Spleen (tissue), 7 donors: Measurements from ENCODE around the gene SYNJ2.

Experiments
- CTCF ChIP-seq, 11 experiments: fragments of 200-600 bp in 7 of 11; fragments of 450-650 bp in 4 of 11; sonication (generic) in 4 of 11; IDR thresholded peaks in 8 of 11; conservative IDR thresholded peaks in 3 of 11; 1 replicate in 7 of 11; 2 replicates in 4 of 11; pipeline versions ENCODE4 v1.4.0 to v1.8.0; 2016 to 2021; ENCODE audit warnings: antibody characterized with exemption in 11 of 11, inconsistent platforms in 4 of 11, mild to moderate bottlenecking in 1 of 11
- POLR2A ChIP-seq, 3 donors: fragments of 450-650 bp; IDR thresholded peaks; one replicate each; pipeline ENCODE4 v1.5.1; 2017; ENCODE audit warnings: antibody characterized with exemption in 3 of 3, mild to moderate bottlenecking in 1 of 3
- donor health status: DM: no; HTN: no; CAD: no; lungs with moderate emphysema.
- donor health status: DM: no; HTN: no; CAD: no.
- donor health status: DM: no; HTN: no; CAD: no.

GRCh38 chr6:157941101-157941863, 40.4 kb upstream of the SYNJ2 start:
- TF ChIP-seq CTCF (IDR thresholded peaks at IDR 0.05 in 8 of 11, conservative IDR thresholded peaks at IDR 0.05 in 3 of 11), result no peak
- no peak for TF ChIP-seq POLR2A (IDR thresholded peaks at IDR 0.05)
